GM18520 (cell line): ENCODE data around the gene DYNLL1.
"Not testable (repeated sequence)": the region's sequence is repeated elsewhere in the genome, so short reads cannot be mapped to it uniquely, and the experiment has no call there.

ENCODE experiments used
- ATAC-seq: cut with Tn5 transposase; IDR thresholded peaks from one replicate; pipeline ENCODE4 v1.9.1; 2021; ENCODE audit not compliant: unreplicated experiment

DYNLL1 gene

DNA sequence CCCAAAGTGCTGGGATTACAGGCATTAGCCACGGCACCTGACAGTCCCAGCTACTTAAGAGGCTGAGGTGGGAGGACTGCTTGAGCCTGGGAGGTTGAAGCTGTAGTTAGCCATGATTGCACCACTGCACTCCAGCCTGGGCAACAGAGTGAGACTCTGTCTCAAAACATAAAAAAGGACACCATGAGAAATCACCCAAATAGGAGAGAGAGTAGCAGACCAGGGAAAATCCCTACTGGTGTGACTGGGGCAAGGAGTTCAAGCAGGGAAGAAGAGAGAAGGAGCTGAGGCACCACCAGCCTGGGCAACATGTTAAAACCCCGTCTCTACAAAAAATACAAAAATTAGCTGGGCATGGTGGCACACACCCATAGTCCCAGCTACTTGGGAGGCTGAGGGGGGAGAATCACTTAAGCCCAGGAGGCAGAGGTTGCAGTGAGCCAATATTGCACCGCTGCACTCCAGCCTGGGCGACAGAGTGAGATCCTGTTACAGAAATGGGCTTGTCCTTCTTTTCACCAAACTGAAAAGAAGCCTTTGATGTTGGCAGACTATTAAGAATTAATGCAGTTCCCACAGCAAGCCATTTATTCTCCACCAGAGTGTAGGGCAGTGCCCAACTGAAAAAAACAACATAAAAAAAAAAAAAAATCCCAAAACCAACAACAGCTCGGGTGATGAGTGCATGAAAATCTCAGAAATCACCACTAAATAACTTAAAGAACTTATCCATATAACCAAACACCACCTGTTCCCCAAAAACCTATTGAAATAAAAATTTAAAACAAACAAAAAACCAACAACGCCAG, 21.9 kb upstream of the DYNLL1 start:
- ATAC-seq, result no peak

GRCh38 chr12:120474616-120474960, 21.3 kb upstream of the DYNLL1 start:
- no peak for ATAC-seq

DNA sequence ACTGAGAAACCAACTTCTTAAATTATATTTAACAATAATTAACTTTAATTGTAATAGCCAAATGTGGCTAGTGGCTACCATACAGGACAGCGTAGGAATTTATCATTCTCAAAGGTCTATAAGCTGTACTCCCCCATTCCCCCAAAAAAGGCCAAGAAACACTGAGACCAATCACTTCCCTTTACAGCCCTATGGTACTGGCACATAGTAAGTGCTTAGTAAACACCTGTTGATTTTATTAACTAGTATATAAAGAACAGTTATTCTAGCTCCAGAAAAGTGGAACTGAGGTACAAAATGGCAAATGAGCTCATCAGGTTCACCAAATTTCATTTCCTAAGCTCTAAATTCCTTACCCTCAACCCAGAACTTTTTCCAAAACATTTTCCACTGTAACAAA, 20.3 kb upstream of the DYNLL1 start:
- no peak for ATAC-seq

DNA sequence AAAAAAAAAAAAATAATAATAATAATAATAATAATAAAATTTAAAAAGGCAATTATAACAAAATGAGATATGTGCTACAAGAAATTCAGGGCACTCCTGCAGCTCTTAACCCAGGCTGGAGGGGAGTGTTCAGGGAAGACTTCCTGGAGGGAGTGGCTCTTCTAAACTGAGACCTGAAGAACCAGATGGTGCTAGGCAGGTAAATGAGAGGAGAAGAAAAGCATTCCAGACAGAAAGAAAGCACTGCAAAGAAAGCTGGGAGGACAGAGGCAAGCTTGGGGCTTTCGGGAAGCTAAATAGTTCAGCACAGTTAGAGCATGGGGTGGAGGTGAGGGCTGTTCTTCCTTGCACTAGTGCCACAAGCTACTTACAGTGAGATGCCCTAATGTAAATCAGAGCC, 16.5 kb upstream of the DYNLL1 start:
- no peak for ATAC-seq

GRCh38 chr12:120480211-120480610, 15.7 kb upstream of the DYNLL1 start:
- no peak for ATAC-seq

- no peak for ATAC-seq
Observed at GRCh38 chr12:120481022-120481767, 14.7 kb upstream of the DYNLL1 start.

GRCh38 chr12:120483621-120484020, 12.3 kb upstream of the DYNLL1 start:
- ATAC-seq, result no peak

- no peak for ATAC-seq
Observed at GRCh38 chr12:120485961-120486881, 9.7 kb upstream of the DYNLL1 start.

DNA sequence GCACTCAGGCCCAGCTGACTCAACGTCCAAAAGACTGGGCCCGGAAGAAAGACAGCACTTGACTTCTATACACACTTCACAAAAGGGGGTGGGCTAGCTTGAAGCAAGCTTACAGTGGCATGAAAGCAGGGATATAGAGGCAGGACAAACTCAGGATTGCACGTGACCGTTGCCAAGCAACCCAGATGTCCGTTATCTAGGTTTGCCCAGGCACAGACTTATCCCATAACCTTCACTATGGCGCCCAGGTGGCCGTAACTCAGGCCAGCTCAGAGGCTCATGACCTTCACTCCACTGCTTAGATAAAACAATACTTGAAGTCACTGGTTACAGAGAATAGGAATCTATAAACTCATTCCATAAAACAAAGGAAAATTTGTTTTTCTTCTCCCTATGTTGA, 8.4 kb upstream of the DYNLL1 start:
- not testable (repeated sequence) for ATAC-seq

- ATAC-seq, result no peak
Observed at GRCh38 chr12:120488057-120488640, 7.8 kb upstream of the DYNLL1 start.

- no peak for ATAC-seq
Observed at GRCh38 chr12:120489018-120489417, 6.9 kb upstream of the DYNLL1 start.

GRCh38 chr12:120490325-120490724, 5.6 kb upstream of the DYNLL1 start:
- ATAC-seq, result no peak

GRCh38 chr12:120490833-120491512, 4.9 kb upstream of the DYNLL1 start:
- no peak for ATAC-seq

DNA sequence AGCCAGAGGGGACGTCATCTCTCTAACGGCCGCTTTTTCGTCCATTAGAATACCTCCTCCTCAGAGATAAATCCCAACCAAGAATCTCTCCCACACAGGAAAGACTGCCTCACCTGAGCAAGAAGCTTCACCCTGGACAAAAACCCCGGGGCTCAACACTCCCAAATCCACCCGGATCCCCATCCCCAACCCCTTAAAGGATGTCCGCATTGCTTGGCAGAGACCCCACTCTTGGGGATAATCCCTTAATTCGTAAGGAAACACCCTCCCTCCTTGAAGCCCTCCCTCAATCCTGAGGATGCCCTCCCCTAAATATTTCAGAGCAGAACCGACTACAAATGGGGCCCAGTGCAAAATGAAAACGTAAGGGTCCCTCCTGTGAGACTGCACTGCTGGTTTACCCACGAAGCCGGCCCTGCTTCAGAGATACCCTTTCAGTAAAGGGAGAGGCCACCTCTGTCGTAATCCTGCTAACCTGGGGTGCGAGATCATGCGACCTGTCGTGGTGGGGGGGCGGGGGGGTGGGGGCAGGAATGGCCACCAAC, 655 bp upstream of the DYNLL1 start:
- no peak for ATAC-seq

DNA sequence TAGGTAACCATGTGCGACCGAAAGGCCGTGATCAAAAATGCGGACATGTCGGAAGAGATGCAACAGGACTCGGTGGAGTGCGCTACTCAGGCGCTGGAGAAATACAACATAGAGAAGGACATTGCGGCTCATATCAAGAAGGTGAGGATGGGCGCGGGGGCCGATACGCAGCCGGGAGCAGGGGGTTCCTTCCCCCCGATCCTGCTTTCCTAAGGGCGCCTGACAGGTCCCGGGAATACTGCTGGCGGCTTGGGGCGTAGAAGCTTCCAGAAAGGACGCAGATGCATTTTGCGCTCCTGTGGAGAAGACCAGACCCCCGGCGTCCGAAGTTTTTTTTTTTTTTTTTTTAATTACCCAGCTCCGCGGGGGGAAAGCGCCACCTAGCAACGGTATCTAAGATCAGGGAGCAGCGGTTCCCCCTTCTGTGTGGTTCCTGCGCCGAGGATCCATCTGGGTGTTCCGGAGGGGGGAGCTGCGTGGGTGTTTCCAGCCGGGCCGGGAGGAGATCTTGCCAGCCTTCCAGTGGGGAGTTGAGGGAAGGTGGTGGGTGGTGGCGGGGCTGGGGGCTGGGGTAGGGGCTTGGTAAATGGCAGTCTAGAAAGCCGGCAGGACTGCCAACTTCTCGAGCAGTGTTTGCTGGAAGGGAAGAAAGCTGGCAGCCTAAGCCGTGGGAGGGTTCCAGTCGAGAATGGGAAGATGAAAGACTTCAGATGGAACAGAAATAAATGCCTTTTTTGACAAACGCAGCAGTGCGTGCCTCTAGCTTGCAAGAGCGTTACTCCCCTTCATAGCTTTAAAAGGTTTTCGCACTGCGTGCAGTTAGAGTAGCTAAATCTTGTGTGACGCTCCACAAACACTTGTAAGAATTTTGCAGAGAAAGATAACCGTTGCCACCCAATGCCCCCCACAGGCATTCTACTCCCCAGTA, 764 bp downstream of the DYNLL1 start:
- ATAC-seq, result peak; percentile 13

DNA sequence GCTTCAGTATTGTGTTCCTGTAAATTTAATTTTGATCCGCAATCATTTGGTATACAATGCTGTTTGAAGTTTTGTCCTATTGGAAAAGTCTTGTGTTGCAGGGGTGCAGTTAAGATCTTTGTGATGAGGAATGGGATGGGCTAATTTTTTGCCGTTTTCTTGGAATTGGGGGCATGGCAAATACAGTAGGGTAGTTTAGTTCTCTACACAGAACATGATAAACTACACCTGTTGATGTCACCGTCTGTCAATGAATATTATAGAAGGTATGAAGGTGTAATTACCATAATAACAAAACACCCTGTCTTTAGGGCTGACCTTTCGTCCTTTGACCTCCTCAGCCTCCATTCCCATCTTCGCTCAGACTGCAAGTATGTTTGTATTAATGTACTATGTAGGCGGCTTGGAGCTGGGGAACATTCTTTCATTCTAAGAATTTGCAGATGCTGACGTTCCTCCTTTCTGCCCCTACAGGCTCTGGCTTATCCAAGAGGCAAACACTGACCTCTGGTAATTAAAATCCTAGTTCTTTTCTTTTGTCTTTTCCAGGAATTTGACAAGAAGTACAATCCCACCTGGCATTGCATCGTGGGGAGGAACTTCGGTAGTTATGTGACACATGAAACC, 1.7 kb downstream of the DYNLL1 start:
- no peak for ATAC-seq

- ATAC-seq, result no peak
Observed at GRCh38 chr12:120498870-120499515, 3.1 kb downstream of the DYNLL1 start.

GRCh38 chr12:120500581-120500980, 4.7 kb downstream of the DYNLL1 start:
- no peak for ATAC-seq
